HCT116 (cell line): Measurements from ENCODE around the gene KIAA1614.

Source experiments
- CEBPB ChIP-seq: IDR thresholded peaks from 2 replicates; pipeline ENCODE4 v1.6.1; 2012; ENCODE audit warnings: low read depth
- EZH2 ChIP-seq: fragments of 200-600 bp; sonication (generic); IDR thresholded peaks from 2 replicates; pipeline ENCODE4 v1.6.1; 2017; ENCODE audit warnings: antibody characterized with exemption, mixed run types
- EZH2phosphoT487 ChIP-seq: fragments of 200-600 bp; IDR thresholded peaks from 2 replicates; pipeline ENCODE4 v1.6.1; 2018; ENCODE audit warnings: antibody characterized with exemption, borderline replicate concordance
- JUND ChIP-seq: IDR thresholded peaks from 2 replicates; pipeline ENCODE4 v1.6.1; 2012
- POLR2A ChIP-seq: IDR thresholded peaks from 2 replicates; pipeline ENCODE4 v1.7.0; 2011; ENCODE audit warnings: borderline replicate concordance; ENCODE audit not compliant: insufficient read depth, insufficient read length; ENCODE audit errors: extremely low read depth
- POLR2AphosphoS5 ChIP-seq: IDR thresholded peaks from 2 replicates; pipeline ENCODE4 v1.6.1; 2011; ENCODE audit warnings: mild to moderate bottlenecking, low read depth, low read length, moderate library complexity
- TCF7L2 ChIP-seq: IDR thresholded peaks from 2 replicates; pipeline ENCODE4 v1.7.0; 2011; ENCODE audit warnings: borderline replicate concordance, inconsistent platforms; ENCODE audit not compliant: insufficient read depth, insufficient read length; ENCODE audit errors: extremely low read depth
- TF ChIP-seq, protein P1 (sequence below), 3 experiments: fragments of 200-600 bp in 1 of 3; sonication (generic) in 1 of 3; IDR thresholded peaks in 2 of 3; conservative IDR thresholded peaks in 1 of 3; 2 replicates each; pipeline ENCODE4 v1.5.1; 2012 to 2017; ENCODE audit warnings: low read depth in 2 of 3, low read length in 2 of 3, antibody characterized with exemption in 1 of 3, borderline replicate concordance in 1 of 3, control low read depth in 1 of 3, mild to moderate bottlenecking in 1 of 3, mixed read lengths in 1 of 3, mixed run types in 1 of 3, moderate library complexity in 1 of 3; ENCODE audit not compliant: insufficient read depth in 1 of 3
- TF ChIP-seq, protein P2 (sequence below): IDR thresholded peaks from 2 replicates; pipeline ENCODE4 v1.6.1; 2012

DNA sequence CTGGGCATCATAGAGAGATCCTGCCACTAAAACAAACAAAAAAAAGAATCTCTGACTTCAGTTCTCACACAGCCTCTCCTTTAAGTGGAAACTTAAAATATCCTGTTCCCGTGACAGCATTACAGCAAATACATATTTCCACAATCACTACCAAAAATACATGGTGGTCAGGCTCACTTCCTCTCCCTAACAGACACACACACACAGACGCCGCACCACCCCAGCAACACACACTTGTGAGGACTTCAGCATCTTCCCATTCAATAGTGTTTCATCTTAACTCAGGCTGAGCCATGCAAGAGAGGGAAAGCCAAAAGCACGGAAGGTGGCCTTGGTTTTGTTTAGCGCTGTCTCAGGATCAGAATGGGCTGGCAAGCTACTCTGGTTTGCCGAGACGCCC is 21.9 kb downstream of the KIAA1614 start:
- TF ChIP-seq, protein P1, sequence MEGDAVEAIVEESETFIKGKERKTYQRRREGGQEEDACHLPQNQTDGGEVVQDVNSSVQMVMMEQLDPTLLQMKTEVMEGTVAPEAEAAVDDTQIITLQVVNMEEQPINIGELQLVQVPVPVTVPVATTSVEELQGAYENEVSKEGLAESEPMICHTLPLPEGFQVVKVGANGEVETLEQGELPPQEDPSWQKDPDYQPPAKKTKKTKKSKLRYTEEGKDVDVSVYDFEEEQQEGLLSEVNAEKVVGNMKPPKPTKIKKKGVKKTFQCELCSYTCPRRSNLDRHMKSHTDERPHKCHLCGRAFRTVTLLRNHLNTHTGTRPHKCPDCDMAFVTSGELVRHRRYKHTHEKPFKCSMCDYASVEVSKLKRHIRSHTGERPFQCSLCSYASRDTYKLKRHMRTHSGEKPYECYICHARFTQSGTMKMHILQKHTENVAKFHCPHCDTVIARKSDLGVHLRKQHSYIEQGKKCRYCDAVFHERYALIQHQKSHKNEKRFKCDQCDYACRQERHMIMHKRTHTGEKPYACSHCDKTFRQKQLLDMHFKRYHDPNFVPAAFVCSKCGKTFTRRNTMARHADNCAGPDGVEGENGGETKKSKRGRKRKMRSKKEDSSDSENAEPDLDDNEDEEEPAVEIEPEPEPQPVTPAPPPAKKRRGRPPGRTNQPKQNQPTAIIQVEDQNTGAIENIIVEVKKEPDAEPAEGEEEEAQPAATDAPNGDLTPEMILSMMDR (IDR thresholded peaks at IDR 0.05 in 2 of 3, conservative IDR thresholded peaks at IDR 0.05 in 1 of 3; ENCODE audit: borderline replicate concordance in 1 of 3, insufficient read depth in 1 of 3, low read depth in 2 of 3, low read length in 2 of 3) = no peak
- TF ChIP-seq TCF7L2 (no peak), JUND (no peak), CEBPB (no peak), POLR2A (no peak), POLR2AphosphoS5 (no peak), EZH2 (no peak), EZH2phosphoT487 (no peak)
- TF ChIP-seq, protein P2, sequence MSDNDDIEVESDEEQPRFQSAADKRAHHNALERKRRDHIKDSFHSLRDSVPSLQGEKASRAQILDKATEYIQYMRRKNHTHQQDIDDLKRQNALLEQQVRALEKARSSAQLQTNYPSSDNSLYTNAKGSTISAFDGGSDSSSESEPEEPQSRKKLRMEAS = no peak
